CD4-positive, alpha-beta T cell treated with Interleukin-6 for 4 hours (primary cell): ENCODE measurements around the gene BABAM1.
A peak's percentile ranks its signal among the peaks of the same experiment; 100 is the strongest.
"Not testable (repeated sequence)": the region's sequence is repeated elsewhere in the genome, so short reads cannot be mapped to it uniquely, and the experiment has no call there.

Source experiments
- DNase-seq: peaks from one replicate; pipeline ENCODE4 v3.0.0-alpha.2; 2020; ENCODE audit warnings: mixed read lengths

Gene BABAM1

GRCh38 chr19:17243830-17244617 is 23.2 kb upstream of the BABAM1 start:
- DNase-seq, result no peak

- peak; percentile 31 for DNase-seq
These were observed 22.4 kb upstream of the BABAM1 start for GRCh38 chr19:17244618-17245534.

GRCh38 chr19:17245535-17245984 is 21.7 kb upstream of the BABAM1 start, which contains the start of gene NR2F6:
TSS of gene NR2F6 (minus strand) at chr19:17245919. CDS start at chr19:17245220, 699 bp downstream.
- DNase-seq, result no peak

- DNase-seq, result no peak
These were observed 20.4 kb upstream of the BABAM1 start for GRCh38 chr19:17246681-17247425.

GRCh38 chr19:17248011-17248776 is 19.0 kb upstream of the BABAM1 start:
- no peak for DNase-seq

GRCh38 chr19:17249887-17250548 is 17.2 kb upstream of the BABAM1 start:
- no peak for DNase-seq

- no peak for DNase-seq
These were observed 12.6 kb upstream of the BABAM1 start for GRCh38 chr19:17254636-17255035.

- no peak for DNase-seq
These were observed 12.1 kb upstream of the BABAM1 start for GRCh38 chr19:17255150-17255621.

- DNase-seq, result no peak
These were observed 11.1 kb upstream of the BABAM1 start for GRCh38 chr19:17256130-17256529.

- no peak for DNase-seq
These were observed 8.0 kb upstream of the BABAM1 start for GRCh38 chr19:17259118-17259780.

- DNase-seq, result no peak
These were observed 7.3 kb upstream of the BABAM1 start for GRCh38 chr19:17259934-17260333.

GRCh38 chr19:17260842-17261325 is 6.4 kb upstream of the BABAM1 start:
- peak; percentile 93 for DNase-seq

- DNase-seq, result no peak
These were observed 4.7 kb upstream of the BABAM1 start for GRCh38 chr19:17262557-17262956.

- DNase-seq, result no peak
These were observed 3.3 kb upstream of the BABAM1 start for GRCh38 chr19:17263712-17264640.

GRCh38 chr19:17264641-17264979 is 2.6 kb upstream of the BABAM1 start, which contains the start of gene USHBP1:
TSS of gene USHBP1 (minus strand) at chr19:17264745. CDS start at chr19:17264299, 446 bp downstream.
- no peak for DNase-seq

- no peak for DNase-seq
These were observed 1.2 kb upstream of the BABAM1 start for GRCh38 chr19:17266026-17266425.

GRCh38 chr19:17266589-17266974 is 661 bp upstream of the BABAM1 start:
- DNase-seq, result no peak

- DNase-seq, result no peak
These were observed 1.5 kb downstream of the BABAM1 start for GRCh38 chr19:17268754-17269153.

GRCh38 chr19:17274892-17275291 is 7.6 kb downstream of the BABAM1 start:
- not testable (repeated sequence) for DNase-seq
